ENCODE measurements around the gene SMARCC1.

The SMARCC1 gene

GRCh38 chr3:47713655-47714054, 68.0 kb downstream of the SMARCC1 start:
- intact Hi-C loops (cut with DNase I; ENCODE audit: low total_unique reads): no loop called here

GRCh38 chr3:47712398-47712797, 69.3 kb downstream of the SMARCC1 start:
- H3K4me3 ChIP-seq: no peak overlapping the region
- no peaks in the 10 kb centered on the region for H3K27me3 ChIP-seq
- DNase-seq: no peak
- peaks cover 0 to 8% (median 2%) of the 10 kb centered on the region in 4 donors for H3K4me1 ChIP-seq
- H3K36me3 ChIP-seq: peaks cover 31 to 72% (median 38%) of the 10 kb centered on the region in 3 donors
- intact Hi-C loops (cut with DNase I; ENCODE audit: low total_unique reads): no loop called here
- H3K27ac ChIP-seq: no peak overlapping the region
- no peak for TF ChIP-seq CTCF (IDR thresholded peaks at IDR 0.05)
- H3K9me3 ChIP-seq: no peaks in the 10 kb centered on the region

More at GRCh38 chr3:47713655-47714054, 68.0 kb downstream of the SMARCC1 start:
- peaks cover 0 to 8% (median 2%) of the 10 kb centered on the region in 4 donors for H3K4me1 ChIP-seq
- H3K27me3 ChIP-seq: no peaks in the 10 kb centered on the region
- no peak for TF ChIP-seq CTCF (IDR thresholded peaks at IDR 0.05)
- H3K4me3 ChIP-seq: no peak overlapping the region
- no peaks in the 10 kb centered on the region for H3K9me3 ChIP-seq
- DNase-seq: no peak
- no peak overlapping the region for H3K27ac ChIP-seq
- peaks cover 32 to 75% (median 47%) of the 10 kb centered on the region in 3 donors for H3K36me3 ChIP-seq

DNA sequence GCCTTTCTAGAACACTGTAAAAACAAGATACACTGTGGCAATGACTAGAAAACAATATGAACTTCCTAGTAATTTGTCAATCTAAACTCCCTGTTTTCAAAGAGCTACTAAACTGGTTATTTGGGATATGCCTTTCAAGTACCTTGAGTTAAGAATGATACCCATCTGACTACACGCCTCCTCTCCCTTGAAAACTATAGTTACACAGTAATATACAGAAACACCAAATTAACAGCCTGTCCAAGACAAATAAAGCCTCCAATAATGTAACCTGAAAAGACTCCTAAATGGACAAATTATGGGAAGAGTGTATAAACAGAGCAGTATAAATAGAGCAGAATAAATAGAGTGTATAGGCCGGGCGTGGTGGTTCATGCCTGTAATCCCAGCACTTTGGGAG, 70.1 kb downstream of the SMARCC1 start:
- no peak overlapping the region for H3K4me3 ChIP-seq
- peaks cover 36 to 79% (median 41%) of the 10 kb centered on the region in 3 donors for H3K36me3 ChIP-seq
- H3K27me3 ChIP-seq: no peaks in the 10 kb centered on the region
- no peak overlapping the region for H3K27ac ChIP-seq
- intact Hi-C loops (cut with DNase I; ENCODE audit: low total_unique reads): no loop called here
- TF ChIP-seq CTCF (IDR thresholded peaks at IDR 0.05): no peak
- H3K4me1 ChIP-seq: peaks cover 0 to 5% (median under 1%) of the 10 kb centered on the region in 4 donors
- DNase-seq: no peak
- no peaks in the 10 kb centered on the region for H3K9me3 ChIP-seq

DNA sequence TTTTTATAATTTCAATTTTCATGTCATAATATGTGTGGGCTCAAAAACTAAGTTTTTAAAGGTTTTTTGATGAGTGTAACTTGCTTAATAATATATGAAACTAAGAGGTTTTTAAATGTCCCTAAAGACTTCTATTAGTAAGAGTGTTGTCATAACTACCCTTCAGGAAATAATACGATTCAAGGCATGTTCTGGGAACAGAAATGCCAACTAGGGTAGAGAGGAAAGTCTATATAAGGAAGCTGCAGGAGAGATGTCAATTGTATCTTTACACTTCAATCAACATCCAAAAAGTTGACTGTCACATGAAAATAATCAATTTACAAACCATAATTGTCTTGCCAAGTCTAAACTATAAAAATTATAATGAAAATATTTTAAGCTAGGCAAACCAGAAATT, 76.3 kb downstream of the SMARCC1 start:
- Histone ChIP-seq H3K4me1 (no peaks in the 10 kb centered on the region), H3K27ac (no peak overlapping the region), H3K4me3 (no peak overlapping the region), H3K36me3 (peaks cover 56 to 92% (median 67%) of the 10 kb centered on the region in 3 donors), H3K9me3 (no peaks in the 10 kb centered on the region), H3K27me3 (no peaks in the 10 kb centered on the region)
- no peak for TF ChIP-seq CTCF (IDR thresholded peaks at IDR 0.05)
- intact Hi-C loops (cut with DNase I; ENCODE audit: low total_unique reads): no loop called here
- DNase-seq: no peak

GRCh38 chr3:47704237-47704612, 77.5 kb downstream of the SMARCC1 start:
- DNase-seq: no peak
- peaks cover 53 to 88% (median 63%) of the 10 kb centered on the region in 3 donors for H3K36me3 ChIP-seq
- intact Hi-C loops (cut with DNase I; ENCODE audit: low total_unique reads): no loop called here
- H3K4me1 ChIP-seq: no peaks in the 10 kb centered on the region
- TF ChIP-seq CTCF (IDR thresholded peaks at IDR 0.05): no peak
- H3K9me3 ChIP-seq: no peaks in the 10 kb centered on the region
- H3K27ac ChIP-seq: no peak overlapping the region
- no peak overlapping the region for H3K4me3 ChIP-seq
- no peaks in the 10 kb centered on the region for H3K27me3 ChIP-seq

GRCh38 chr3:47701388-47701787, 80.3 kb downstream of the SMARCC1 start:
- Histone ChIP-seq H3K4me3 (no peak overlapping the region), H3K4me1 (no peaks in the 10 kb centered on the region), H3K27me3 (no peaks in the 10 kb centered on the region), H3K9me3 (no peaks in the 10 kb centered on the region), H3K27ac (no peak overlapping the region), H3K36me3 (peaks cover 43 to 75% (median 65%) of the 10 kb centered on the region in 3 donors)
- intact Hi-C loops (cut with DNase I; ENCODE audit: low total_unique reads): no loop called here
- DNase-seq: no peak
- no peak for TF ChIP-seq CTCF (IDR thresholded peaks at IDR 0.05)
